ENCODE data around the gene USP21. TPM values are rescaled to one million over a fixed set of nuclear protein-coding genes. Genes with fewer than 3 reads are reported as not detected.

USP21 gene
- total and polyA plus RNA-seq, 9 donors: 16.7 to 41.9 (median 36.2) TPM

DNA sequence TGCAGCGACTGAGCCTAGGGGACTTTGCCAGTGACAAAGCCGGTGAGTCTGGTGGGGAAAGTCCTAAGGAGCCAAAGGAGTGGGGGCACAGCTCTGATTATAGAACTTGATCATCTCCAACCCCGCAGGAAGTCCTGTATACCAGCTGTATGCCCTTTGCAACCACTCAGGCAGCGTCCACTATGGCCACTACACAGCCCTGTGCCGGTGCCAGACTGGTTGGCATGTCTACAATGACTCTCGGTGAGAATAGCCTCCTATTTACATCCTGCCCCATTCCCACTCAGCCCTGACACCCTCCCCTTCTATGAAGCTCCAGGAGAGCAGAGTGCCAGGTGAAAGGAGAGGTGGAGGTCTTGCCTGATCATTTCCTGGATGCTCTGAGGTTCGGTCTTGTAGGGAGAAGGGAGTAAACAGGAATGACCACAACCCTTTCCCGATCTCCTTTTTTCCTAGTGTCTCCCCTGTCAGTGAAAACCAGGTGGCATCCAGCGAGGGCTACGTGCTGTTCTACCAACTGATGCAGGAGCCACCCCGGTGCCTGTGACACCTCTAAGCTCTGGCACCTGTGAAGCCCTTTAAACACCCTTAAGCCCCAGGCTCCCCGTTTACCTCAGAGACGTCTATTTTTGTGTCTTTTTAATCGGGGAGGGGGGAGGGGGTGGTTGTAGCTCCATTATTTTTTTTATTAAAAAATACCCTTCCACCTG lies 5.8 kb downstream of the USP21 start:
- no peak for DNase-seq
- peaks cover 10% of the 10 kb centered on the region for H3K4me1 ChIP-seq (ENCODE audit: insufficient read depth)
- TF ChIP-seq EP300 (IDR thresholded peaks at IDR 0.05) (no peak), POLR2A (IDR thresholded peaks at IDR 0.05) (no peak)
- TF ChIP-seq, protein P1, sequence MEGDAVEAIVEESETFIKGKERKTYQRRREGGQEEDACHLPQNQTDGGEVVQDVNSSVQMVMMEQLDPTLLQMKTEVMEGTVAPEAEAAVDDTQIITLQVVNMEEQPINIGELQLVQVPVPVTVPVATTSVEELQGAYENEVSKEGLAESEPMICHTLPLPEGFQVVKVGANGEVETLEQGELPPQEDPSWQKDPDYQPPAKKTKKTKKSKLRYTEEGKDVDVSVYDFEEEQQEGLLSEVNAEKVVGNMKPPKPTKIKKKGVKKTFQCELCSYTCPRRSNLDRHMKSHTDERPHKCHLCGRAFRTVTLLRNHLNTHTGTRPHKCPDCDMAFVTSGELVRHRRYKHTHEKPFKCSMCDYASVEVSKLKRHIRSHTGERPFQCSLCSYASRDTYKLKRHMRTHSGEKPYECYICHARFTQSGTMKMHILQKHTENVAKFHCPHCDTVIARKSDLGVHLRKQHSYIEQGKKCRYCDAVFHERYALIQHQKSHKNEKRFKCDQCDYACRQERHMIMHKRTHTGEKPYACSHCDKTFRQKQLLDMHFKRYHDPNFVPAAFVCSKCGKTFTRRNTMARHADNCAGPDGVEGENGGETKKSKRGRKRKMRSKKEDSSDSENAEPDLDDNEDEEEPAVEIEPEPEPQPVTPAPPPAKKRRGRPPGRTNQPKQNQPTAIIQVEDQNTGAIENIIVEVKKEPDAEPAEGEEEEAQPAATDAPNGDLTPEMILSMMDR (IDR thresholded peaks at IDR 0.05): no peak
- peak overlapping the region; percentile 93 for H3K4me3 ChIP-seq
- WGBS, 3 donors: 51 to 59% (median 58%) methylated on average over 14 of the region's 14 CpGs
- intact Hi-C loops (cut with DNase I): no loop called here
- no peaks in the 10 kb centered on the region for H3K9me3 ChIP-seq
- no peaks in the 10 kb centered on the region for H3K36me3 ChIP-seq
- H3K27me3 ChIP-seq: no peaks in the 10 kb centered on the region
- peak overlapping the region in 1 of 2 donors; percentile 73 for H3K27ac ChIP-seq

DNA sequence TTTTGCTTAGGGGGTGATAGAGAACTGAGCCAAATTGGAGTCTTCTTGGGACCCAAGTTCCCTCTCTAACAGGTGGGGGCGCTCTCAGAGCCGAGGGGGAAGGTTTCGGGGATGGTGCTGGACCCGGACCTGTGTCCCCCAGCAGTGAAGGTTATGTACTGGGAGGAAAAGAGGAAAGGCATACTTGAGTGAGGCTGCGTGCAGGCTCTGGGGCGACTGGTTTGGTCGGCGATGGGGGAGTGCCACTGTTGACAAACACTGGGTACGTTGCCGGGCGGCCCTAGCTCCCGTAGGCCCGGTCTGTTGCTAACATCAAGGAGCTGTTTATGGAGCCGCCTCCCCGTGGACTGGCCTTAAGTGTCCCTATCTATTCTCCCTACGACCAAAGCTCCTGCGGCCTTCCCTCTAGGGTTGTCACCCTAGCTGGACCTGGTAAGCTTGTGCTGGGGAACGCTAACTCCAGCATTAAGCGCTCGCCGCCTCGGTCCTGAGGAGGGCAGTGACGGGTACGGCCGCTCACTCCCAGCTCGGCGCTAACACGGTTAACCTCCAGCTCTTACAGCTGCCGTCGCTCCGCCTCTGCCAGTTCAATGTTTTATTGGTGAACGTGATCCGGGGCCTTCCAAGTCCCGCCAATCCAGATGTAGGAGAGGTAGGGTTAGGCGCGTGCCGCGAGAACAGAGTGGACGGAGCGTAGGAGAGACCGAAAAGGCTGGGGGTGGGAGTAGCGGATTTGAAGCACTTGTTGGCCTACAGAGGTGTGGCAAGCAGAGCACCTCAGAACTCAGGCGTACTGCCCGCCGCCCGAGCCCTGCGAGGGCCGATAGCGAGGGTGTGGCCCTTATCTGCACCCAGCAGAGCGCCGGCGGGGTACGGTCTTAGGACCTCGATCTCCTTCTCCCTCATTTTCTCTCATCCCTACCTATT lies 6.7 kb downstream of the USP21 start, which contains the start of gene PPOX:
TSS of gene PPOX (plus strand) at position 685 of the 927 bp plus-strand sequence. CDS start 422 bp downstream, outside the sequence.
- DNase-seq: peak; percentile 91 to 96 (median 93)
- no peaks in the 10 kb centered on the region for H3K27me3 ChIP-seq
- H3K4me1 ChIP-seq (ENCODE audit: insufficient read depth): peaks cover 4% of the 10 kb centered on the region
- H3K4me3 ChIP-seq: peak within 1 kb of the TSS; percentile 93
- peak within 1 kb of the TSS; percentile 73 to 79 for H3K27ac ChIP-seq
- intact Hi-C loops (cut with DNase I): no loop called here
- H3K36me3 ChIP-seq: no peaks in the 10 kb centered on the region
- WGBS, 3 donors: 0 to 1% (median 0%) methylated on average over 47 to 54 of the region's 54 CpGs
- TF ChIP-seq, protein P1 (IDR thresholded peaks at IDR 0.05): peak; percentile 30 to 36 (median 36)
- TF ChIP-seq EP300 (IDR thresholded peaks at IDR 0.05) (no peak), POLR2A (IDR thresholded peaks at IDR 0.05) (peak; percentile 76)
- no peaks in the 10 kb centered on the region for H3K9me3 ChIP-seq

DNA sequence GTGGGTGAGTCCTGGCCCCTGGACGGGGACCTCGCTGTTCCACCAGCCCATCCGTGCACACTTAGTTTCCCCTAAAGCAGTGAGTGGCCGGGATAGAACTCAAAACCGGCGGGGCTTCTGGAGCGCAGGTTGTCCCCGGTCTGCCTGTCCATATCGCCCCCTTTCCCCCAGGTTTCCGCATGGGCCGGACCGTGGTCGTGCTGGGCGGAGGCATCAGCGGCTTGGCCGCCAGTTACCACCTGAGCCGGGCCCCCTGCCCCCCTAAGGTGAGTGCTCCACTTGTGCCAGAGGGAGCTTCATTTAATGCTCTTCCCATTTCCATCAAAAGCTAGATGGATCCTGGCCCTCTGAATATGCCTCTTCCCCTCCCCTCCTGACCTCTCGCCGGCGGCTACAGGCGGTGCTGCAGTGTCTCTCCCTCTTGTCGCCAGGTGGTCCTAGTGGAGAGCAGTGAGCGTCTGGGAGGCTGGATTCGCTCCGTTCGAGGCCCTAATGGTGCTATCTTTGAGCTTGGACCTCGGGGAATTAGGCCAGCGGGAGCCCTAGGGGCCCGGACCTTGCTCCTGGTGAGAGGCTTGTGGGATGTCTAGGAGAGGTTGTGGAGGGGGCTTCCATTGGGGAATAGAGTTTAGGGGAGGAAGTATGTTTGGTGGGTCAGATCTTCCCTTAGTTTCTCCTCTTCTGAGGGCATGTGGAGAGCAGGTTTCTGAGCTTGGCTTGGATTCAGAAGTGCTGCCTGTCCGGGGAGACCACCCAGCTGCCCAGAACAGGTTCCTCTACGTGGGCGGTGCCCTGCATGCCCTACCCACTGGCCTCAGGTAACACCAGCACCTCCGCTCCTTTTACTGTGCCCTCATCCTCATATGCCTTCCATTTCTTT lies 7.6 kb downstream of the USP21 start:
- peak in 1 of 5 donors; percentile 55 for DNase-seq
- H3K4me3 ChIP-seq: peak overlapping the region; percentile 93
- no peaks in the 10 kb centered on the region for H3K36me3 ChIP-seq
- no peaks in the 10 kb centered on the region for H3K27me3 ChIP-seq
- 5 to 7% (median 5%) methylated on average over 33 of the region's 33 CpGs for WGBS, 3 donors
- intact Hi-C loops (cut with DNase I): no loop called here
- TF ChIP-seq, protein P1 (IDR thresholded peaks at IDR 0.05): no peak
- no peak for TF ChIP-seq POLR2A (IDR thresholded peaks at IDR 0.05)
- peaks cover 4% of the 10 kb centered on the region for H3K4me1 ChIP-seq (ENCODE audit: insufficient read depth)
- H3K9me3 ChIP-seq: no peaks in the 10 kb centered on the region
- H3K27ac ChIP-seq: peak overlapping the region; percentile 73 to 79

DNA sequence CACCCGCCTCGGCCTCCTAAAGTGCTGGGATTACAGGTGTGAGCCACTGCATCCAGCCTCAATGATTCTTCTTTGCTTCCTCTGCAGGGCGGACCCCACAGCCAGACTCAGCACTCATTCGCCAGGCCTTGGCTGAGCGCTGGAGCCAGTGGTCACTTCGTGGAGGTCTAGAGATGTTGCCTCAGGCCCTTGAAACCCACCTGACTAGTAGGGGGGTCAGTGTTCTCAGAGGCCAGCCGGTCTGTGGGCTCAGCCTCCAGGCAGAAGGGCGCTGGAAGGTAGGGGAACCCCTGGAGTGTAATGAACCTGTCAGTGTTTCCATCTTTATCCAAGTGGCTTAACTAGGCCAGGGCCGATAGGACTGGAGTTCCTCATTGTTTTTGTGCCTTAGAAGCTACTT lies 9.6 kb downstream of the USP21 start:
- TF ChIP-seq EP300 (IDR thresholded peaks at IDR 0.05) (no peak), POLR2A (IDR thresholded peaks at IDR 0.05) (no peak)
- TF ChIP-seq, protein P1 (IDR thresholded peaks at IDR 0.05): no peak
- Histone ChIP-seq H3K4me3 (no peak overlapping the region), H3K27ac (no peak overlapping the region), H3K27me3 (no peaks in the 10 kb centered on the region), H3K9me3 (no peaks in the 10 kb centered on the region), H3K36me3 (no peaks in the 10 kb centered on the region), H3K4me1 (ENCODE audit: insufficient read depth) (peaks cover 4% of the 10 kb centered on the region)
- 89 to 91% (median 90%) methylated on average over 9 of the region's 9 CpGs for WGBS, 3 donors
- intact Hi-C loops (cut with DNase I): no loop called here
- no peak for DNase-seq

All from ovary (tissue), 9 donors.